Activated CD8-positive, alpha-beta memory T cell treated with anti-CD3 and anti-CD28 coated beads for 4 hours (primary cell): ENCODE results near the gene ACOT9.
"Not testable (repeated sequence)": the region's sequence is repeated elsewhere in the genome, so short reads cannot be mapped to it uniquely, and the experiment has no call there.

Experiments
- DNase-seq, 2 donors: peaks; one replicate each; pipeline ENCODE4 v3.0.0-alpha.2; 2020; ENCODE audit warnings: low read depth in 2 of 2

Gene ACOT9

DNA sequence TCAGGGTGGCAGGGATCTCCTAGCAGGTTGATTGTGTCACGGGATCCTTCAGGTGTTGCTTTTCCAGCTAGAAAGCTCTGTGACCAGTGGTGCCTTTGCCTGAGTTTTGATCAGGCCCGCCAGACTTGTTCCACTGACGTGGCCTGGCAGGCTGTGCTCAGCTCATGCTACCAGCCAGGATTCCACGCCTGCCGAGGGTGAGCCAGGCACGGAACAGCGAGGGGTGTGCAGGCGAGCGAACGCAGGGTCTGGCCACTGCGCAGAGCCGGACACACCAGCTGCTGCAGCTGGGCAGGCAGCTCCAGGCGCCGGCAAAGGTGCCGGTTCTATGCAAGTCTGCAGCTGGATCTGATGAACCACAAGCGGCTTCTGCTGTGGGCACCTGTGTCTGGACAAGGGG lies 22.8 kb upstream of the ACOT9 start:
- DNase-seq, result no peak

DNA sequence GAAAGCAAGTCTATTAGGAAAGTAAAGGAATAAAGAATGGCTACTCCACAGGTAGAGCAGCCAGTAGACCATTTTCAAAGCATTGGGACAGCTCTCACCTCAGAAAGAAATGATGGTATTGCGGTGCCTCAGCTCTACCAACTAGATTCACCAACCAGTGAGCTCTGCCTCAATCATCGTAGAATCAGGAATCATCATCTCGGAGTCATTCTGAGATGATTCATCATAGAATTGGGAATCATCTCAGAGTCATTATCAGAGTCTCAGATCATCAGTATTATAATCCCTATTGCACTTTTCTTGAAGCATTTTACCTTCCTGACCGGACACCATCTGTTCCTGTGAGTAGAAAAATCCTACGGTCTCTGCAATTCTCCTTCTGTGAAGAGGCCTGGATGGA lies 22.4 kb upstream of the ACOT9 start:
- DNase-seq, result no peak

GRCh38 chrX:23764188-23764984 lies 21.3 kb upstream of the ACOT9 start:
- no peak for DNase-seq

DNA sequence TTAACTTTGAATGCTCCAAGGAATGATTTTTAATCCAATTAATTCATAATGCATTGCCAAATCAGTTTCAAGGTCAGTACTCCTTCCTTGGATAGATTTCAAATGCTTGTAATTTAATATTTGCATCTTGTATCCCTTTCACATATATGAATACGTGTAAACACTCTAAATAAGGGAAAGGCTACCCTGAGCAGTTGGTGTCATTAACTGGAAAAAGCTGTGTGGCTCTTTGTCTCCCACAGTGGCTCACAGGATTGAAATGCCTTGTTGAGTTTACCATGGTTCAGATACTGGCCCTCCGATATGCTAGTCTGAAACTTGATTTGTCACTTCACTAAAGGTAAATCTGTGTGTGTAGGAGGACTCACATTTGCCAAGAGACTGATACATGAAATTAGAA lies 16.7 kb upstream of the ACOT9 start:
- no peak for DNase-seq

- DNase-seq, result peak; percentile 34 to 42
These were observed 13.1 kb upstream of the ACOT9 start for GRCh38 chrX:23756165-23756564.

- DNase-seq, result no peak
These were observed 11.6 kb upstream of the ACOT9 start for GRCh38 chrX:23754664-23755063.

DNA sequence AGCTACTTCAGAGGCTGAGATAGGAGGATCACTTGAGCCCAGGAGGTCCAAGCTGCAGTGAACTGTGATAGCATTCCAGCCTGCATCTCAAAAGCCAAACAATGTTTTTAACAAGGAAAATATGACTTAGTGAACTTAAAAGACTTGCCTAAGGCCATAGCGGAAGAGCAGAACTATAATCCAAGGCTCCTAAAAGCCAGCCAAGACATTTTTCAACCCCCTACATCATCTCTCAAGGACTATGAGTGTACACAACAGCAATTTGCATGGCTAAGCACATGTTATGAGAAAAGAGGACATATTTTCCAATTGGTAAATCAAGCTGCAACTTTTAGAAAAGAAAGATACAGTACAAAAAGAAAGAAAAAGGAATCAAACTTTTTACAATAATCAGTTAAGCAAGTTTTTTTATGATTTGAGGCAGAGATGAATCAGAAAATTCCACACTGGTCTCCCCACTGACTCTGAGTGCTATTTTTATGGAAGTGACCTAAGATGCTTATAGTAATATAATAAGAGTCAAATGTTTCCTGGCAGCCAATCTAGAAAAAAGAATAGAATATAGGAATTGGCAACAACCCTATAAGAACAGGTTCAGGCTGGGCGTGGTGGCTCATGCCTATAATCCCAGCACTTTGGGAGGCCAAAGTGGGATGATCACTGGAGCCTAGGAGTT lies 9.8 kb upstream of the ACOT9 start:
- DNase-seq, result no peak

GRCh38 chrX:23749576-23749975 lies 6.5 kb upstream of the ACOT9 start:
- no peak for DNase-seq

- DNase-seq, result no peak
These were observed 6.1 kb upstream of the ACOT9 start for GRCh38 chrX:23749129-23749528.

GRCh38 chrX:23745786-23746185 lies 2.7 kb upstream of the ACOT9 start:
- DNase-seq, result no peak

- DNase-seq, result not testable (repeated sequence)
These were observed 521 bp upstream of the ACOT9 start for GRCh38 chrX:23743623-23743971.

DNA sequence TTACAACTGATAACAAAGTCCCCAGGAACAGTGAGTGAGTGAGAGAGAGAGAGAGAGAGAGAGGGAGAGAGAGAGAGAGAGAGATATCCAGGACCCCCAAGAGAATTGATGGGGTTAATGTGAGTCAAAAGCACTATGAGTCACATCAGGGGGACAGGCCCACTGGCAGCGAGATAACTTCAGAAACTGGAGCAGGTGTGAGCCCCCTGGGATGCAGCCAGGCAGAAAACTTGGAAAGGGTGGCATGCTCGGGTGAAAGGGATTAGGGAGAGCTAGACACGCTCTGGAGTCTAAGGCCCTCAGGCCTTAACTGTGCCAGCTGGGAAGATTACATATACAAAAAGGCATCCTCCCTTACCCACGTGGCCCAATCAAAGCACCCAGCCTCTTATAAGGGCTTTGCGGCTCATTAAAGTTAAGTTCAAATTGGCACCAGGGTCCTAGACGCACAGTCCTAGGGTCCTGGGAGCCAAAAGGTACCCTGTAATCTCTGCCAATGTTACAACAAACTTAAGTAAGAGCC lies 841 bp downstream of the ACOT9 start:
- no peak for DNase-seq

- no peak for DNase-seq
These were observed 5.7 kb downstream of the ACOT9 start for GRCh38 chrX:23737413-23737812.

DNA sequence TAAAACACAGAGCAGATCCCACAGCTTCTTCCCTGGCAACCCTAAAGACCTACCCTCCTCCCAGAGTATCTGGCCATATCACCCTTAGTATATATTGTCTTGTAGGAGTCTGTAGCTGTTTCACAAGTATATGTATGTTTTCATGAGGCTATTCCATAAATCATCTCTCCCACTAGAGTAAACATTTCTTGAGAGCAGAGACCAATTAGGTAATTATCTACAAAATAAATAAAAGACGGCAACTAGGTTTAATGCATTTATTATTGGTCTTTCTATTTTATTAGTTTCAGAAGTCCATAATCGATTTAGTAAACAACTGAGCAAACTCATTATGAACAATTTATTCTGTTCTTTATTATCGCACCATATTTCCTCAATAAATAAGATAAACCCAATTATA lies 7.0 kb downstream of the ACOT9 start:
- no peak for DNase-seq

- no peak for DNase-seq
These were observed 10.4 kb downstream of the ACOT9 start for GRCh38 chrX:23732704-23733103.

DNA sequence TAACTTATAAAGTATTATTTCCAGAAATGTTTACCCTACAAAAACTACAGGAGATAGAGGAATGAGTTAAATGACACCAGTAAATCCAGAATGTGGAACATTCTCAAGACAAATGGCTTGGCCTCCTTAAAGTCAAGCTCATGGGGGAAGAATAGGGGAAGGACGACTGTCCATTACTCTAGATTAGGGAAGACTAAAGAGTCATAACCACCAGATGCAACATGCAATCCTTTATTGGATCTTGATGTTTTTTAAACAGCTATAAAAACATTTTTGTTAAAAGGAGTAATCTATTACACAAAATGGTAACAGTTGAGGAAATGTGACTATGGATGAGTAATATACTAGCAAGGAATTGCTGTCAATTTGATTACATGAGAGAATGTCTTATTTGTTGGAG lies 11.1 kb downstream of the ACOT9 start:
- DNase-seq, result no peak

GRCh38 chrX:23729214-23729613 lies 13.9 kb downstream of the ACOT9 start:
- no peak for DNase-seq

DNA sequence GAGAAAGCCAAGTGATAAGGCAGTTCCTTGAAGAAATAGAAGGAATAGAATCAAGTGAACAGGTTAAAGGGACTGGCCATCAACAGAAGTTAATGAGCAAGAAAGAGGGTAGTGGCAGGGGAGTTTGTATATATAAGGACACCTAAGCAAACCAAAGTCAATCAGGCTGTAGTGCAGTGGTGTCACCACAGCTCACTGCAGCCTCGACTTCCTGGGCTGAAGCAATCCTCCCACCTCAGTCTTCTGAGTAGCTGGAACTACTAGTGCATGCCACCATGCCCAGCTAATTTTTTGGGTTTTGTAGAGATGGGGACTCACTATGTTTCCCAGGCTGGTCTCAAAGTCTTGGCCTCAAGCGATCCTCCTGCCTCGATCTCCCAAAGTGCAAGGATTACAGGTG lies 15.9 kb downstream of the ACOT9 start:
- no peak for DNase-seq

- DNase-seq, result no peak
These were observed 16.9 kb downstream of the ACOT9 start for GRCh38 chrX:23726191-23726590.

- no peak for DNase-seq
These were observed 22.9 kb downstream of the ACOT9 start for GRCh38 chrX:23720117-23720677.

- no peak for DNase-seq
These were observed 37.8 kb downstream of the ACOT9 start for GRCh38 chrX:23705235-23705634.

- DNase-seq, result no peak
These were observed 38.3 kb downstream of the ACOT9 start for GRCh38 chrX:23704673-23705206.
